ENCODE data around the gene EBLN1.
A peak's percentile ranks its signal among the peaks of the same experiment; 100 is the strongest.

EBLN1 gene

GRCh38 chr10:22231260-22231659 is 13.4 kb upstream of the EBLN1 start:
- H3K14ac ChIP-seq (ENCODE audit: low read length): no peak overlapping the region
- H2BK120ac ChIP-seq (ENCODE audit: insufficient read depth, low read length, poor library complexity): no peak overlapping the region
- H3K23ac ChIP-seq (ENCODE audit: low read length): no peak overlapping the region
- WGBS (ENCODE audit: extremely low coverage, insufficient coverage, insufficient read length): no CpG with 5 or more reads among the region's 1 CpG
- no peaks in the 10 kb centered on the region for H3K4me1 ChIP-seq (ENCODE audit: control insufficient read depth in 1 of 2, insufficient read depth in 2 of 2, low read length in 2 of 2)
- H3K4ac ChIP-seq (ENCODE audit: low read depth, low read length): no peak overlapping the region
- H3K4me3 ChIP-seq (ENCODE audit: low read depth, low read length): no peak overlapping the region
- H2BK5ac ChIP-seq (ENCODE audit: low read depth, low read length, poor library complexity): no peak overlapping the region
- no peak overlapping the region for H3K9ac ChIP-seq (ENCODE audit: low read length)
- H3K27me3 ChIP-seq (ENCODE audit: insufficient read depth, low read length): no peaks in the 10 kb centered on the region
- H4K8ac ChIP-seq (ENCODE audit: low read depth, low read length): no peak overlapping the region
- H3K79me1 ChIP-seq (ENCODE audit: low read length): no peaks in the 10 kb centered on the region
- H3K4me2 ChIP-seq (ENCODE audit: low read length): no peak overlapping the region
- H3K36me3 ChIP-seq (ENCODE audit: control insufficient read depth in 1 of 2, insufficient read depth in 2 of 2, low read length in 2 of 2): no peaks in the 10 kb centered on the region
- no peak overlapping the region for H2AK5ac ChIP-seq (ENCODE audit: low read length)
- no peak overlapping the region for H3K27ac ChIP-seq (ENCODE audit: low read depth, low read length)
- H3K9me3 ChIP-seq (ENCODE audit: insufficient read depth, low read depth, low read length): no peaks in the 10 kb centered on the region
- H3K79me2 ChIP-seq (ENCODE audit: control insufficient read depth, insufficient read depth, low read length, poor library complexity): no peaks in the 10 kb centered on the region
- no peak overlapping the region for H3K18ac ChIP-seq (ENCODE audit: low read length)
- H2BK12ac ChIP-seq (ENCODE audit: low read length): no peak overlapping the region
- no peak overlapping the region for H2AFZ ChIP-seq (ENCODE audit: insufficient read depth, low read length, poor library complexity)
- no peak overlapping the region for H4K12ac ChIP-seq (ENCODE audit: low read depth, low read length)
- DNase-seq: no peak
- H4K91ac ChIP-seq (ENCODE audit: low read depth, low read length): no peak overlapping the region

- H2BK12ac ChIP-seq (ENCODE audit: low read length): no peak overlapping the region
- WGBS (ENCODE audit: extremely low coverage, insufficient coverage, insufficient read length): no CpG with 5 or more reads among the region's 20 CpGs
- H3K4ac ChIP-seq (ENCODE audit: low read depth, low read length): no peak overlapping the region
- H3K27ac ChIP-seq (ENCODE audit: low read depth, low read length): no peak overlapping the region
- H3K9me3 ChIP-seq (ENCODE audit: insufficient read depth, low read depth, low read length): no peaks in the 10 kb centered on the region
- H3K4me2 ChIP-seq (ENCODE audit: low read length): peak overlapping the region; percentile 85
- no peak overlapping the region for H2AFZ ChIP-seq (ENCODE audit: insufficient read depth, low read length, poor library complexity)
- no peaks in the 10 kb centered on the region for H3K79me1 ChIP-seq (ENCODE audit: low read length)
- no peak overlapping the region for H2AK5ac ChIP-seq (ENCODE audit: low read length)
- H2BK5ac ChIP-seq (ENCODE audit: low read depth, low read length, poor library complexity): no peak overlapping the region
- no peak overlapping the region for H4K91ac ChIP-seq (ENCODE audit: low read depth, low read length)
- no peaks in the 10 kb centered on the region for H3K27me3 ChIP-seq (ENCODE audit: insufficient read depth, low read length)
- H3K23ac ChIP-seq (ENCODE audit: low read length): no peak overlapping the region
- no peak overlapping the region for H3K9ac ChIP-seq (ENCODE audit: low read length)
- no peak overlapping the region for H2BK120ac ChIP-seq (ENCODE audit: insufficient read depth, low read length, poor library complexity)
- H3K4me1 ChIP-seq (ENCODE audit: control insufficient read depth in 1 of 2, insufficient read depth in 2 of 2, low read length in 2 of 2): no peaks in the 10 kb centered on the region
- peak; percentile 21 to 39 for DNase-seq
- H3K14ac ChIP-seq (ENCODE audit: low read length): no peak overlapping the region
- no peaks in the 10 kb centered on the region for H3K36me3 ChIP-seq (ENCODE audit: control insufficient read depth in 1 of 2, insufficient read depth in 2 of 2, low read length in 2 of 2)
- H3K79me2 ChIP-seq (ENCODE audit: control insufficient read depth, insufficient read depth, low read length, poor library complexity): no peaks in the 10 kb centered on the region
- H4K12ac ChIP-seq (ENCODE audit: low read depth, low read length): no peak overlapping the region
- H4K8ac ChIP-seq (ENCODE audit: low read depth, low read length): no peak overlapping the region
- H3K4me3 ChIP-seq (ENCODE audit: low read depth, low read length): peak overlapping the region; percentile 56
- H3K18ac ChIP-seq (ENCODE audit: low read length): no peak overlapping the region
These were observed 12.5 kb upstream of the EBLN1 start for GRCh38 chr10:22230158-22230833.

GRCh38 chr10:22229802-22230157 is 12.0 kb upstream of the EBLN1 start:
- Histone ChIP-seq H3K9me3 (ENCODE audit: insufficient read depth, low read depth, low read length) (no peaks in the 10 kb centered on the region), H3K4me2 (ENCODE audit: low read length) (peak overlapping the region; percentile 85), H3K79me1 (ENCODE audit: low read length) (no peaks in the 10 kb centered on the region), H4K12ac (ENCODE audit: low read depth, low read length) (no peak overlapping the region), H2BK120ac (ENCODE audit: insufficient read depth, low read length, poor library complexity) (no peak overlapping the region), H2AK5ac (ENCODE audit: low read length) (no peak overlapping the region), H3K27ac (ENCODE audit: low read depth, low read length) (no peak overlapping the region), H4K91ac (ENCODE audit: low read depth, low read length) (no peak overlapping the region), H3K23ac (ENCODE audit: low read length) (no peak overlapping the region), H2BK12ac (ENCODE audit: low read length) (no peak overlapping the region), H3K18ac (ENCODE audit: low read length) (no peak overlapping the region), H3K4me1 (ENCODE audit: control insufficient read depth in 1 of 2, insufficient read depth in 2 of 2, low read length in 2 of 2) (no peaks in the 10 kb centered on the region), H3K36me3 (ENCODE audit: control insufficient read depth in 1 of 2, insufficient read depth in 2 of 2, low read length in 2 of 2) (no peaks in the 10 kb centered on the region), H3K4ac (ENCODE audit: low read depth, low read length) (no peak overlapping the region), H3K9ac (ENCODE audit: low read length) (no peak overlapping the region), H3K4me3 (ENCODE audit: low read depth, low read length) (no peak overlapping the region), H3K14ac (ENCODE audit: low read length) (no peak overlapping the region), H3K27me3 (ENCODE audit: insufficient read depth, low read length) (no peaks in the 10 kb centered on the region), H3K79me2 (ENCODE audit: control insufficient read depth, insufficient read depth, low read length, poor library complexity) (no peaks in the 10 kb centered on the region), H2BK5ac (ENCODE audit: low read depth, low read length, poor library complexity) (no peak overlapping the region), H2AFZ (ENCODE audit: insufficient read depth, low read length, poor library complexity) (no peak overlapping the region), H4K8ac (ENCODE audit: low read depth, low read length) (no peak overlapping the region)
- DNase-seq: no peak
- WGBS (ENCODE audit: extremely low coverage, insufficient coverage, insufficient read length): no CpG with 5 or more reads among the region's 6 CpGs

- peak overlapping the region; percentile 70 for H3K27ac ChIP-seq (ENCODE audit: low read depth, low read length)
- H3K14ac ChIP-seq (ENCODE audit: low read length): no peak overlapping the region
- H2AK5ac ChIP-seq (ENCODE audit: low read length): no peak overlapping the region
- H3K23ac ChIP-seq (ENCODE audit: low read length): no peak overlapping the region
- H2AFZ ChIP-seq (ENCODE audit: insufficient read depth, low read length, poor library complexity): peak overlapping the region; percentile 45
- H3K18ac ChIP-seq (ENCODE audit: low read length): no peak overlapping the region
- peak overlapping the region; percentile 68 for H3K9ac ChIP-seq (ENCODE audit: low read length)
- no peaks in the 10 kb centered on the region for H3K79me2 ChIP-seq (ENCODE audit: control insufficient read depth, insufficient read depth, low read length, poor library complexity)
- H4K91ac ChIP-seq (ENCODE audit: low read depth, low read length): no peak overlapping the region
- no peak overlapping the region for H2BK12ac ChIP-seq (ENCODE audit: low read length)
- peak overlapping the region; percentile 81 for H3K4me3 ChIP-seq (ENCODE audit: low read depth, low read length)
- DNase-seq: peak; percentile 62 to 82
- H4K12ac ChIP-seq (ENCODE audit: low read depth, low read length): no peak overlapping the region
- H3K4me1 ChIP-seq (ENCODE audit: control insufficient read depth in 1 of 2, insufficient read depth in 2 of 2, low read length in 2 of 2): no peaks in the 10 kb centered on the region
- peak overlapping the region; percentile 25 for H4K8ac ChIP-seq (ENCODE audit: low read depth, low read length)
- no peak overlapping the region for H2BK5ac ChIP-seq (ENCODE audit: low read depth, low read length, poor library complexity)
- H3K27me3 ChIP-seq (ENCODE audit: insufficient read depth, low read length): no peaks in the 10 kb centered on the region
- H3K79me1 ChIP-seq (ENCODE audit: low read length): no peaks in the 10 kb centered on the region
- H3K4me2 ChIP-seq (ENCODE audit: low read length): peak overlapping the region; percentile 85
- no peaks in the 10 kb centered on the region for H3K36me3 ChIP-seq (ENCODE audit: control insufficient read depth in 1 of 2, insufficient read depth in 2 of 2, low read length in 2 of 2)
- WGBS (ENCODE audit: extremely low coverage, insufficient coverage, insufficient read length): no CpG with 5 or more reads among the region's 65 CpGs
- no peak overlapping the region for H3K4ac ChIP-seq (ENCODE audit: low read depth, low read length)
- H3K9me3 ChIP-seq (ENCODE audit: insufficient read depth, low read depth, low read length): no peaks in the 10 kb centered on the region
- no peak overlapping the region for H2BK120ac ChIP-seq (ENCODE audit: insufficient read depth, low read length, poor library complexity)
These were observed 11.4 kb upstream of the EBLN1 start for GRCh38 chr10:22228943-22229801.
